Upper lobe of left lung (tissue), 4 donors: ENCODE results near the gene LARP6.

Experiments
- EP300 ChIP-seq, 4 donors: sonication (generic); formaldehyde crosslinking; IDR thresholded peaks; one replicate each; pipeline ENCODE4 v1.5.1; 2017; ENCODE audit warnings: antibody characterized with exemption in 4 of 4, control low read depth in 2 of 4
- POLR2A ChIP-seq, 4 donors: fragments of 450-650 bp; IDR thresholded peaks; one replicate each; pipeline ENCODE4 v1.5.1; 2016 to 2017; ENCODE audit warnings: antibody characterized with exemption in 4 of 4, mild to moderate bottlenecking in 2 of 4

GRCh38 chr15:70859998-70860397 is 6.0 kb upstream of the LARP6 start:
- TF ChIP-seq EP300 (IDR thresholded peaks at IDR 0.05) (no peak), POLR2A (IDR thresholded peaks at IDR 0.05) (no peak)
